ENCODE results near the gene TMEM255B. TPM values are rescaled to one million over a fixed set of nuclear protein-coding genes. Genes with fewer than 3 reads are reported as not detected.

Gene TMEM255B
- total RNA-seq, 1 experiment from 2014 or later, result 7.7 TPM

GRCh38 chr13:113831061-113831460 lies 72.0 kb downstream of the TMEM255B start (continued):
- TF ChIP-seq ELF1 (IDR thresholded peaks at IDR 0.05; ENCODE audit: borderline replicate concordance, low read depth) (no peak), ZNF274 (IDR thresholded peaks at IDR 0.05; ENCODE audit: low read depth, low read length) (no peak), SP1 (IDR thresholded peaks at IDR 0.05; ENCODE audit: low read depth) (no peak), FOSL1 (IDR thresholded peaks at IDR 0.05; ENCODE audit: low read depth) (no peak), YY1 (IDR thresholded peaks at IDR 0.05; ENCODE audit: extremely low read depth, insufficient replicate concordance, low read depth, low read length) (no peak), EZH2phosphoT487 (IDR thresholded peaks at IDR 0.05; ENCODE audit: borderline replicate concordance) (no peak)

- Histone ChIP-seq H3K4me2 (ENCODE audit: low read length) (no peak overlapping the region), H3K9me2 (ENCODE audit: insufficient read depth) (no peaks in the 10 kb centered on the region), H4K20me1 (ENCODE audit: insufficient read depth) (no peaks in the 10 kb centered on the region), H2AFZ (ENCODE audit: low read depth, low read length, poor library complexity, severe bottlenecking) (no peak overlapping the region), H3K36me3 (ENCODE audit: control insufficient read depth in 1 of 2, insufficient read depth in 2 of 2, low read length in 2 of 2) (peaks cover 5 to 10% of the 10 kb centered on the region in 2 experiments; a peak in 2 of 4 replicates), H3K27me3 (ENCODE audit: insufficient read depth, low read length) (no peaks in the 10 kb centered on the region), H3K27ac (ENCODE audit: low read depth, low read length) (no peak overlapping the region; the same call in 1 of the 2 replicates), H3K9ac (ENCODE audit: low read length) (no peak overlapping the region), H3K4me3 (replicated peaks in 1 of 2; ENCODE audit: low read depth in 1 of 2, low read length in 2 of 2) (no peak overlapping the region), H3K79me2 (ENCODE audit: insufficient read depth, low read length) (peaks cover 8% of the 10 kb centered on the region; the same call in 1 of the 2 replicates), H3K9me3 (ENCODE audit: control insufficient read depth in 1 of 2, insufficient read depth in 1 of 2, low read depth in 1 of 2, low read length in 2 of 2) (no peaks in the 10 kb centered on the region), H3K4me1 (ENCODE audit: control insufficient read depth in 1 of 2, insufficient read depth in 2 of 2, low read length in 2 of 2) (peaks cover 7 to 9% of the 10 kb centered on the region in 2 experiments)
- DNase-seq (ENCODE audit: low read depth, low spot score) (no peak), ATAC-seq (no peak)
- POLR2A ChIA-PET, result no interaction called here
- intact Hi-C loops (cut with micrococcal nuclease), result no loop called here
- TF ChIP-seq ELF1 (IDR thresholded peaks at IDR 0.05; ENCODE audit: borderline replicate concordance, low read depth) (no peak), ZNF274 (IDR thresholded peaks at IDR 0.05; ENCODE audit: low read depth, low read length) (no peak), JUND (IDR thresholded peaks at IDR 0.05) (no peak), ZFX (IDR thresholded peaks at IDR 0.05) (no peak), CTCF (IDR thresholded peaks at IDR 0.05 in 2 of 3, conservative IDR thresholded peaks at IDR 0.05 in 1 of 3; ENCODE audit: borderline replicate concordance in 1 of 3, insufficient read depth in 1 of 3, low read depth in 2 of 3, low read length in 2 of 3) (no peak), SRF (IDR thresholded peaks at IDR 0.05; ENCODE audit: low read depth) (no peak), CEBPB (IDR thresholded peaks at IDR 0.05; ENCODE audit: low read depth) (no peak), POLR2AphosphoS5 (IDR thresholded peaks at IDR 0.05; ENCODE audit: low read depth, low read length) (no peak), RAD21 (IDR thresholded peaks at IDR 0.05; ENCODE audit: low read depth) (no peak), ZBTB33 (IDR thresholded peaks at IDR 0.05; ENCODE audit: extremely low read depth, insufficient replicate concordance, low read length) (no peak), SIN3A (IDR thresholded peaks at IDR 0.05; ENCODE audit: low read depth) (no peak)
- CTCF ChIA-PET, result no interaction called here
- BruUV-seq (replicated peaks), result no TSS peak
- RAD21 ChIA-PET (ENCODE audit: low non-redundant PET in 1 of 2, low total read pairs in 2 of 2, uncharacterized antibody in 2 of 2, unreplicated experiment in 2 of 2), result no interaction called here
These were observed 73.2 kb downstream of the TMEM255B start for GRCh38 chr13:113832205-113832604.
